Activated CD4-positive, alpha-beta T cell treated with anti-CD3 and anti-CD28 coated beads, Interleukin-2, amount 50 U/mL, for 16 hours (primary cell): ENCODE data around the gene NAT14.
"Not testable (repeated sequence)": the region's sequence is repeated elsewhere in the genome, so short reads cannot be mapped to it uniquely, and the experiment has no call there.

ENCODE experiments used
- DNase-seq: peaks from one replicate; pipeline ENCODE4 v3.0.0-alpha.2; 2020

The NAT14 gene

GRCh38 chr19:55504252-55504603 lies 19.2 kb downstream of the NAT14 start:
- DNase-seq, result no peak

- DNase-seq, result no peak
Observed at GRCh38 chr19:55504981-55505380, 20.0 kb downstream of the NAT14 start.

GRCh38 chr19:55508120-55508519 lies 23.1 kb downstream of the NAT14 start:
- DNase-seq, result no peak

- peak; percentile 94 for DNase-seq
Observed at GRCh38 chr19:55516878-55517620, 32.1 kb downstream of the NAT14 start.

GRCh38 chr19:55519451-55520311 lies 34.7 kb downstream of the NAT14 start:
- DNase-seq, result peak; percentile 9

GRCh38 chr19:55520691-55521292 lies 35.8 kb downstream of the NAT14 start:
- no peak for DNase-seq

GRCh38 chr19:55525289-55526101 lies 40.5 kb downstream of the NAT14 start:
- no peak for DNase-seq

- DNase-seq, result no peak
Observed at GRCh38 chr19:55526216-55527196, 41.5 kb downstream of the NAT14 start.

- no peak for DNase-seq
Observed at GRCh38 chr19:55527197-55528029, 42.4 kb downstream of the NAT14 start.

GRCh38 chr19:55528030-55528803 lies 43.2 kb downstream of the NAT14 start:
- no peak for DNase-seq

- no peak for DNase-seq
Observed at GRCh38 chr19:55529636-55530234, 44.7 kb downstream of the NAT14 start.

- DNase-seq, result no peak
Observed at GRCh38 chr19:55530996-55531395, 46.0 kb downstream of the NAT14 start.

GRCh38 chr19:55534280-55534679 lies 49.3 kb downstream of the NAT14 start:
- DNase-seq, result not testable (repeated sequence)

GRCh38 chr19:55535173-55535964 lies 50.4 kb downstream of the NAT14 start:
- no peak for DNase-seq

- no peak for DNase-seq
Observed at GRCh38 chr19:55535965-55536350, 51.0 kb downstream of the NAT14 start.

GRCh38 chr19:55536366-55536765 lies 51.4 kb downstream of the NAT14 start:
- no peak for DNase-seq
